DND-41 (cell line): ENCODE data around the gene CTU2.

Experiments used
- CTCF ChIP-seq: IDR thresholded peaks from 2 replicates; pipeline ENCODE4 v1.5.1; 2012; ENCODE audit warnings: borderline replicate concordance, low read length, moderate library complexity, mild to moderate bottlenecking; ENCODE audit not compliant: poor library complexity, severe bottlenecking; ENCODE audit errors: extremely low read depth
- EZH2 ChIP-seq: IDR thresholded peaks from 3 replicates; pipeline ENCODE4 v1.6.1; 2012; ENCODE audit warnings: borderline replicate concordance, low read depth, mild to moderate bottlenecking, moderate library complexity, low read length, inconsistent platforms; ENCODE audit not compliant: severe bottlenecking

DNA sequence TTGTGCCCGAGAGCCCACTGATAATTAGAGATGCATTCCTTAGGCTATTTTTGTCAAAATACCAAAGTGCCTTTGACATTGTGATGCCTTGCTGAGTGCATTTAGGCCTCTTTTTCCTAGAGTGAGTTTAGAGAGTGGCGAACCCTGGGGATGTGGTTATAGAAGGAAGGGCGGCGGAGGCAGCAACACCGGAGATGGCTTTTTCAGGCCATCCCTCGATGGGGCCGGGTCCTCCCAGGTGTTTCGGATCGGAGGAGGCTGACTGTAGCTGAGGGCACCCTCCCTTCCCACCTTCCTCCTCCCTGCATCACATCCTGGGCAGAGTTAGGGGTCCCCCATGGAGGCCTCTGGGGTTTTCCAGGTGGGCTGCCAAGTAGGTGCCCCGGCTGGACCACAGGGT lies 13.4 kb upstream of the CTU2 start:
- TF ChIP-seq EZH2 (no peak), CTCF (no peak)
